Testis (tissue), 3 donors: ENCODE measurements around the gene NOL12. TPM values are rescaled to one million over a fixed set of nuclear protein-coding genes. Genes with fewer than 3 reads are reported as not detected.
"Not testable (repeated sequence)": the region's sequence is repeated elsewhere in the genome, so short reads cannot be mapped to it uniquely, and the experiment has no call there.

Experiments used
- DNase-seq: peaks from one replicate; pipeline ENCODE4 v3.0.0-alpha.2; 2019
- H3K27ac ChIP-seq, 2 donors: fragments of 200-600 bp; sonication (generic); one replicate each; pipeline ENCODE4 v1.5.1; 2019
- H3K27me3 ChIP-seq: fragments of 200-600 bp; sonication (generic); one replicate; pipeline ENCODE4 v1.5.1; 2019
- H3K36me3 ChIP-seq: fragments of 200-600 bp; sonication (generic); one replicate; pipeline ENCODE4 v1.5.1; 2017; ENCODE audit warnings: low read depth; ENCODE audit errors: missing control alignments
- H3K4me1 ChIP-seq: fragments of 200-600 bp; sonication (generic); one replicate; pipeline ENCODE4 v1.5.1; 2019
- H3K4me3 ChIP-seq, 2 donors: fragments of 200-600 bp; sonication (generic); one replicate each; pipeline ENCODE4 v1.5.1; 2017 to 2019
- H3K9me3 ChIP-seq: fragments of 200-600 bp; sonication (generic); one replicate; pipeline ENCODE4 v1.5.1; 2017
- POLR2A ChIP-seq: fragments of 450-650 bp; IDR thresholded peaks from one replicate; pipeline ENCODE4 v1.6.1; 2017; ENCODE audit warnings: antibody characterized with exemption, mild to moderate bottlenecking, moderate library complexity
- WGBS, 2 donors: methylation state at CpG; one replicate each; pipeline ENCODE4 v1.1.5; 2018; 5-methylcytosine and 5-hydroxymethylcytosine counted together
- intact Hi-C: fragments of 100-400 bp; cut with DNase I; formaldehyde crosslinking; loops from one replicate; pipeline ENCODE4 v1.15.1; 2023; ENCODE audit warnings: low total_unique reads
- polyA plus RNA-seq: library from polyadenylated mRNA; stranded (reverse); fragments of 350-450 nt; fragmentation: Illumina TruSeq; extraction: RNeasy Lipid Tissue Mini Kit (QIAGEN cat#74804); gene quantifications from one replicate; pipeline ENCODE4 v1.2.3, GENCODE V29; 2014; ENCODE audit warnings: low read depth, low replicate concordance; ENCODE audit not compliant: insufficient read depth
- total RNA-seq, 2 donors: library from RNA; depleted of rRNA; stranded (reverse); fragments of >200 nt; gene quantifications; one replicate each; pipeline ENCODE4 v1.2.3, GENCODE V29; 2016
- TF ChIP-seq, protein P1 (sequence below), 3 experiments: fragments of 450-650 bp in 2 of 3; fragments of 200-600 bp in 1 of 3; sonication (generic) in 1 of 3; IDR thresholded peaks; one replicate each; pipeline ENCODE4 v1.5.1; 2016 to 2019; ENCODE audit warnings: antibody characterized with exemption in 3 of 3, mild to moderate bottlenecking in 2 of 3, moderate library complexity in 1 of 3

NOL12 gene
- total and polyA plus RNA-seq, 3 donors from 2014 or later: 46.6 to 76.2 (median 51.2) TPM

DNA sequence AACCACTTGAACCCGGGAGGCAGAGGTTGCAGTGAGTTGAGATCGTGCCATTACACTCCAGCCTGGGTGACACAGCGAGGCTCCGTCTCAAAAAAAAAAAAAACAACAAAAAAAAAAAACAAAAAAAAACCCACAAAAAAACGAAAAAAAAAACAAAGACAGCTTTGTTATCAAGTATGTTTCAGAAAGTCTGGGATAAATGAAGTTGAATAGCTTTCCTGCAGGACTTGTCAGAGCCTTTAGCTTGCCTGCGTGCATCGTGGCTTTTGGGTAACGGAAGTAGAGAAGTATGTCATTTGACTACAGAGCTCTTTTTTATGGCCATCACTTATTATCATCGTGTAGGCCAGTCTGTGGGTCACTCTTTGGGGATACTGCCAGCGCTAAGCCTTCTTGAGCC, 25.3 kb downstream of the NOL12 start:
- no peak overlapping the region for H3K27ac ChIP-seq
- TF ChIP-seq, protein P1, sequence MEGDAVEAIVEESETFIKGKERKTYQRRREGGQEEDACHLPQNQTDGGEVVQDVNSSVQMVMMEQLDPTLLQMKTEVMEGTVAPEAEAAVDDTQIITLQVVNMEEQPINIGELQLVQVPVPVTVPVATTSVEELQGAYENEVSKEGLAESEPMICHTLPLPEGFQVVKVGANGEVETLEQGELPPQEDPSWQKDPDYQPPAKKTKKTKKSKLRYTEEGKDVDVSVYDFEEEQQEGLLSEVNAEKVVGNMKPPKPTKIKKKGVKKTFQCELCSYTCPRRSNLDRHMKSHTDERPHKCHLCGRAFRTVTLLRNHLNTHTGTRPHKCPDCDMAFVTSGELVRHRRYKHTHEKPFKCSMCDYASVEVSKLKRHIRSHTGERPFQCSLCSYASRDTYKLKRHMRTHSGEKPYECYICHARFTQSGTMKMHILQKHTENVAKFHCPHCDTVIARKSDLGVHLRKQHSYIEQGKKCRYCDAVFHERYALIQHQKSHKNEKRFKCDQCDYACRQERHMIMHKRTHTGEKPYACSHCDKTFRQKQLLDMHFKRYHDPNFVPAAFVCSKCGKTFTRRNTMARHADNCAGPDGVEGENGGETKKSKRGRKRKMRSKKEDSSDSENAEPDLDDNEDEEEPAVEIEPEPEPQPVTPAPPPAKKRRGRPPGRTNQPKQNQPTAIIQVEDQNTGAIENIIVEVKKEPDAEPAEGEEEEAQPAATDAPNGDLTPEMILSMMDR (IDR thresholded peaks at IDR 0.05): no peak
- no peak for TF ChIP-seq POLR2A
- no peaks in the 10 kb centered on the region for H3K27me3 ChIP-seq
- H3K36me3 ChIP-seq: no peaks in the 10 kb centered on the region
- intact Hi-C loops: no loop called here
- no peaks in the 10 kb centered on the region for H3K4me1 ChIP-seq
- H3K4me3 ChIP-seq: no peak overlapping the region
- no peak for DNase-seq
- no peaks in the 10 kb centered on the region for H3K9me3 ChIP-seq
- 87 to 90% methylated on average over 10 of the region's 10 CpGs for WGBS, 2 donors

DNA sequence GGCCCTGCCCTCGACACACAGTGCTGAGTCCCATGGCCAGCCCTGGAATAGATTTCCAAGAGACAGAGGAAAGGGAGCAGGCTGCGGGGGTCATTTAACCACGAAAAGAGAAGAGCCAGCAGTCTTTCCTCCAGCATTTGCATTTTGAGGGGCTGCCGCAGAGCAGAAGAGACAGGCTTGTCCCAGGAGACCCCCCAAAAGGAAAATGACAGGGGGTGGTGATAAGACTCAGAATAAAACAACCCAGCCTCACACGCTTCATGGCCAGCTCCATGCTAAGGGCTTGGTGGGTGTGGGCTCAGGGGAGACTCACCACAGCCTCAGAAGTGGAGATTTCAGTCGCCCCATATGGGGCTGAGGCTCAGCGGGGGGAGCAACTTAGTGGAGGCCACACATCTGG, 27.6 kb downstream of the NOL12 start:
- intact Hi-C loops: no loop called here
- H3K27me3 ChIP-seq: no peaks in the 10 kb centered on the region
- 91 to 94% methylated on average over 7 of the region's 7 CpGs for WGBS, 2 donors
- TF ChIP-seq, protein P1 (IDR thresholded peaks at IDR 0.05): no peak
- TF ChIP-seq POLR2A: no peak
- no peaks in the 10 kb centered on the region for H3K9me3 ChIP-seq
- H3K27ac ChIP-seq: no peak overlapping the region
- H3K36me3 ChIP-seq: no peaks in the 10 kb centered on the region
- no peak overlapping the region for H3K4me3 ChIP-seq
- H3K4me1 ChIP-seq: no peaks in the 10 kb centered on the region
- no peak for DNase-seq

DNA sequence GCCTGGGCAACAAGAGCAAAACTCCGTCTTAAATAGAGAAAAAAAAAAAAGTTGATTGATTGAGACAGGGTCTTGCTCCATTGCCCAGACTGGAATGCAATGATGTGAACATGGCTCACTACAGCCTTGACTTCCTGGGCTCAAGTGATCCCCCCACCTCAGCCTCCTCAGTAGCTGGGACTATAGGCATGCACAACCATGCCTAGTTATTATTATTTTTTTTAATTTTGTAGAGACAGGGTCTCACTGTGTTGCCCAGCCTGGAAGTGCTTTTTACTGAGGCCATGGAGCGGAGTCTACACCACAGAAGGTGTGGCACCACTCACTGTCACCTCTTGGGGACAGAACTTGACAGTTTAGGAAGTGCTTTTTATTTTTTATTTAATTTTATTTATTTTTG, 28.5 kb downstream of the NOL12 start:
- Histone ChIP-seq H3K36me3 (no peaks in the 10 kb centered on the region), H3K27me3 (no peaks in the 10 kb centered on the region), H3K4me3 (no peak overlapping the region), H3K4me1 (no peaks in the 10 kb centered on the region), H3K27ac (no peak overlapping the region), H3K9me3 (no peaks in the 10 kb centered on the region)
- WGBS, 2 donors: 95 to 98% methylated on average over 2 of the region's 2 CpGs
- intact Hi-C loops: no loop called here
- TF ChIP-seq, protein P1 (IDR thresholded peaks at IDR 0.05): no peak
- TF ChIP-seq POLR2A: no peak
- DNase-seq: no peak

DNA sequence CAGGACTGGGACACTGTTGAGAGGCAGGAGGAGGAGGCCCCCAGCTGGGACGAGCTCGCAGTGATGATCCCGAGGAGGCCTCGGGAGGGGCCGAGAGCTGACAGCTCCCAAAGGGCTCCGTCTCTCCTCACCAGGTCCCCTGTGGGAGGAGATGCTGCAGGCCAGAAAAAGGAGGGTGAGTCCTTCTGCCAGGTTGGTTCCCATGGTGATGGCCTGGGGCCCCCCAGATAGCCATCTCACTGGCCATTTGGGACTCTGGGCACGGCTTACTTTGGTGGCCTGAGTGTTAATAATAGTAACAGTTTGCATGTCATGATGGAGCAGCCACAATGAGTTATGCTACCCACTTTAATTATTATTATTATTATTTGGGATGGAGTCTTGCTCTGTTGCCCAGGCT, 29.6 kb downstream of the NOL12 start:
- H3K4me3 ChIP-seq: no peak overlapping the region
- H3K36me3 ChIP-seq: no peaks in the 10 kb centered on the region
- no peaks in the 10 kb centered on the region for H3K9me3 ChIP-seq
- H3K27ac ChIP-seq: no peak overlapping the region
- intact Hi-C loops: no loop called here
- no peaks in the 10 kb centered on the region for H3K27me3 ChIP-seq
- H3K4me1 ChIP-seq: no peaks in the 10 kb centered on the region
- 70 to 84% methylated on average over 7 of the region's 7 CpGs for WGBS, 2 donors
- DNase-seq: no peak
- TF ChIP-seq, protein P1 (IDR thresholded peaks at IDR 0.05): no peak
- TF ChIP-seq POLR2A: no peak

DNA sequence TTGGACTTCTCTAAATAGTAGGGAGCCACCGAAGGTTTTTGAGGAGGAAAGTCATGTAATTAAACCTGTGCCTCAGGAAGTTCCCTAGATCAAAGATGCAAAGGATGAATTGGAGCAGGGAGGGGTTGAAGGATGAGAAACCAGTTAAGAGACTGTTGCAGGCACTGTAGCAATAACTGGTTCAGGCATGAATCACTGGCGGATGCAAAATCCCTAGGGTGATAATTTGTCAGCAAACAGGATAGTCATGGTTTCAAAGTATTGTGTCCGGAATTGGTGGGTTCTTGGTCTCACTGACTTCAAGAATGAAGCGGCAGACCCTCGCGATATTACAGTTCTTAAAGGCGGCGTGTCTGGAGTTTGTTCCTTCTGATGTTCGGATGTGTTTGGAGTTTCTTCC, 30.6 kb downstream of the NOL12 start:
- no peak for TF ChIP-seq POLR2A
- TF ChIP-seq, protein P1 (IDR thresholded peaks at IDR 0.05): no peak
- Histone ChIP-seq H3K36me3 (no peaks in the 10 kb centered on the region), H3K4me3 (no peak overlapping the region), H3K4me1 (no peaks in the 10 kb centered on the region), H3K9me3 (no peaks in the 10 kb centered on the region), H3K27ac (no peak overlapping the region), H3K27me3 (no peaks in the 10 kb centered on the region)
- intact Hi-C loops: no loop called here
- WGBS, 2 donors: 90 to 95% methylated on average over 9 of the region's 9 CpGs
- DNase-seq: no peak

DNA sequence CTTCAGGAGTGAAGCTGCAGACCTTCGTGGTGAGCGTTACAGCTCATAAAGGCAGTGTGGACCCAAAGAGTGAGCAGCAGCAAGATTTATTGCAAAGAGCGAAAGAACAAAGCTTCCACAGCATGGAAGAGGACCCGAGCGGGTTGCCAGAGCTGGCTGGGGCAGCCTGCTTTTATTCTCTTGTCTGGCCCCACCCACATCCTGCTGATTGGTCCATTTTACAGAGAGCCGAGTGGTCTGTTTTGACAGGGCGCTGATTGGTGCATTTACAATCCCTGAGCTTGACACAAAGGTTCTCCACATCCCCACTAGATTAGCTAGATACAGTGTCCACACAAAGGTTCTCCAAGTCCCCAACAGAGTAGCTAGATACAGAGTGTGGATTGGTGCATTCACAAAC, 31.1 kb downstream of the NOL12 start:
- H3K27me3 ChIP-seq, H3K36me3 ChIP-seq, H3K9me3 ChIP-seq, H3K4me1 ChIP-seq, H3K27ac ChIP-seq, intact Hi-C loops: not testable (repeated sequence)
- DNase-seq: peak; percentile 33
- 77 to 83% methylated on average over 7 of the region's 7 CpGs for WGBS, 2 donors
- peak overlapping the region in 1 of 2 donors; percentile 39 for H3K4me3 ChIP-seq

DNA sequence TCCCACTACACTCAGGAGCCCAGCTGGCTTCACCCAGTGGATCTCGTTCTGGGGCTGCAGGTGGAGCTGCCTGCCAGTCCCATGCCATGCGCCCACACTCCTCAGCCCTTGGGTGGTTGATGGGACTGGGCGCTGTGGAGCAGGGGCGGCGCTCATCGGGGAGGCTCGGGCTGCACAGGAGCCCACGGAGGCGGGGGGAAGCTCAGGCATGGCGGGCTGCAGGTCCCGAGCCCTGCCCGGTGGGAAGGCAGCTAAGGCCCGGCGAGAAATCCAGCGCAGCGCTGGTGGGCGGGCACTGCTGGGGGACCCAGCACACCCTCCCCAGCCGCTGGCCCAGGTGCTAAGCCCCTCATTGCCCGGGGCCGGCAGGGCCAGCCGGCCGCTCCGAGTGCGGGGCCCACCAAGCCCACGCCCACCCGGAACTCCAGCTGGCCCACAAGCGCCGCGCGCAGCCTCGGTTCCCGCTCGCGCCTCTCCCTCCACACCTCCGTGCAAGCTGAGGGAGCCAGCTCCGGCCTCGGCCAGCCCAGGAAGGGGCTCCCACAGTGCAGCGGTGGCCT, 31.7 kb downstream of the NOL12 start:
- WGBS, 2 donors: 65 to 85% methylated on average over 17 to 32 of the region's 38 CpGs
- DNase-seq, H3K9me3 ChIP-seq, H3K27me3 ChIP-seq, intact Hi-C loops, H3K36me3 ChIP-seq, H3K4me1 ChIP-seq, H3K27ac ChIP-seq: not testable (repeated sequence)
- peak overlapping the region in 1 of 2 donors; percentile 39 for H3K4me3 ChIP-seq
